CD4-positive, alpha-beta T cell treated with Interferon gamma for 1 hour (primary cell): ENCODE data around the gene TANC1.
"Not testable (repeated sequence)": the region's sequence is repeated elsewhere in the genome, so short reads cannot be mapped to it uniquely, and the experiment has no call there.

Experiments
- DNase-seq: peaks from one replicate; pipeline ENCODE4 v3.0.0-alpha.2; 2020

TANC1 gene

DNA sequence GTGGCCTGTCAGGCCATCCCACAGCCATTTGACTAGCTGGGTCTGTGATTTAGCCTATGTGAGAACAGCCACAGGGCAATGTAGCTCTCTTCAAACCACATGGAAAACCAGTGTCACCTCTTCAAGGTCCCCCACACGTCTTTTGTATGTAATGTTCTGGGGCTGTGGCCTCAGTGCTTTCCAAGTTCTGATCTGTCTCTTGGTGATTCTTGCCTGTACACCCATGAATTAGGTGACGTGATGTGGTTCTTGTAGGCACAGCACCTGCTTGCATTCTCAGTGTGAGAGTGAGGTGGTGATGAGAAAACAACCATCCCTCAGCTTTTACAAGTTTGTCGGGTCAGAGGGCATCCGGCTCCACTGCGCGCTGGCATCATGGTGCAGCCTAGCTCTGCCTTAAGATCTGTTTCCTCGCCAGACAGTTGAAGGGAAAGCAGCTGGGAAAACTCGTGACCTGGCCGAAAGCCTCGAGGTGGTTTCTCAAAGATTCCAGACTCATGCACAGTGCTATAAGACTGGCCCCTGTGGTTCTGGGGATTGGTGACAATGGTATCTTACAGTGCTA is 125.8 kb downstream of the TANC1 start:
- no peak for DNase-seq

DNA sequence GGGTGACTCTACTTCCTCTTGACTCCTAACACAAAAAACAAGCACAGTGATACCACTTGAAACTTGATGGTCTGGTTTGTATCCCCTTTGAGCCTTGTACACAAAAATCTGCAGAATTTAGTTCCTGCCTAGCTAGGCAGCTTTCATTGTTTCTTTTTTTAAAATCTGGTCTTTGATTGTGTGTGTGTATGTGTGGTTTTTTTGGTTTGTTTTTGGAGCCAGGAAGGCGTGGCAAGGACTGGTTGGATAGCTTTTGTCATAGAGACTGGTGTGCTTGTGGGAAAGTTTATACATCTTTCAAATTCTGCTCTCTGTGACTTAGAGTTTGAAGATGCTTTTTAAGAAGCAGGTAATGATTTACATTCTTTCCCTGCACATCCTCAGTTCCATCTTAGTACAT is 127.4 kb downstream of the TANC1 start:
- DNase-seq: no peak

DNA sequence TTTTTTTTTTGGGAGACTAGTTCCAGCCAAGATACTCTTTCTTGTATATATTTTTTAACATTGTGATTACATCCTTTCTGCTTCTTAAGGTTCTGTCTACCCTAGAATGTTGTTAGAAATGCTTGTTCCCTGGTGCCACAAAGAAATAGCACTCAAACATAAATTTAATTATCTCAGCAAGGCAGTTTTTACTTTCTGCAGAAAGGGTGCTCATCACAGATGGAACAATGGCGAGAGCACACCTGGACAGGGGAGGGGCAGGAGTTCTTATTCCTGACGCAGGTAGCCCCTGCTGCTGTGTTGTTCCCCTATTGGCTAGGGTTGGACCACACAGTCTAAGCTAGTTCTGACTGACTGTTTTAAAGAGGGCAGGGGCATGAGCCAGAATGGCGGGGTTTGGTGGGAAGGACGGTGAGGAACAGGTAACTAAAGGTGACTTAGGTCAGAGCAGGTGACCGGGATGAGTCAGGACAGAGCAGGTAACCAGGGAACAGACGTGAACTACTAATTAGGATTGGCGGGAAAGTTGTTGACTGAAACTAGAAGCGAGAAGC is 127.9 kb downstream of the TANC1 start:
- not testable (repeated sequence) for DNase-seq

DNA sequence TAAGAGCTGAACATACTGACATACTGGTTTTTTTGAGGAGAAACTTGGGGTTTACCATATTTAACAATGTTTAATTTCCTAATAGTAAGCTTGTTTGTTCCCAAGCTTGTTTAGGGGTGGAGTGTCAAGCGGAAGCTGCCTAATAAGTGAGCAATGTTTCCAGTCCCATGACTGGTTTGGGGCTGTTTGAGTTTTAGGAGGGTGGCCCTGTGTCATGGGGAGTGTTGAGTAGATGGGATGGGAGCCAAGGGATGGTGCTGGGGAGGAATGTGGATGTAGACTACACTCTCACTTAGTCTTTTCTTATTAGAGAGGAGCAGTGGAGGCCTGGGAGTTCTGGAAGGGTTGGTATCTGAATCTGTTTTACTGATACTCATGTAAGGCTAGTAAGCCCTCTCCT is 128.5 kb downstream of the TANC1 start:
- DNase-seq: no peak

DNA sequence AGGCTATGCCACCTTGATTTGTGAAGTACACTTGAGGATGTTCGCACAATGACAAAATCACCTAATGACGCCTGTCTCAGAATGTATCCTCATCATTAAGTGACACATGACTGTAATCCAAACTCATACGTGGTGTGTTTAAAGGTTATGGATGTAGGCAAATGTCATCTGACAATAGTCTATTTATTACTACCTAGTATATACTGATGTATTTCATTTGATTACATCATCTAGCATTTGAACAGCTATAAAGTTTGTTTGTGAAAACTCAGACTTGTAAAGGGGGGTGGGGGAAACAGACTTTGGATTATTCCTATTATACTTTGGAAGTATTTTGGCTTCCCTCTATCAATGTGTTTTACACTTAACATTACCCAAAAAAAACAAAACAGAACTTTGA is 129.9 kb downstream of the TANC1 start:
- no peak for DNase-seq

DNA sequence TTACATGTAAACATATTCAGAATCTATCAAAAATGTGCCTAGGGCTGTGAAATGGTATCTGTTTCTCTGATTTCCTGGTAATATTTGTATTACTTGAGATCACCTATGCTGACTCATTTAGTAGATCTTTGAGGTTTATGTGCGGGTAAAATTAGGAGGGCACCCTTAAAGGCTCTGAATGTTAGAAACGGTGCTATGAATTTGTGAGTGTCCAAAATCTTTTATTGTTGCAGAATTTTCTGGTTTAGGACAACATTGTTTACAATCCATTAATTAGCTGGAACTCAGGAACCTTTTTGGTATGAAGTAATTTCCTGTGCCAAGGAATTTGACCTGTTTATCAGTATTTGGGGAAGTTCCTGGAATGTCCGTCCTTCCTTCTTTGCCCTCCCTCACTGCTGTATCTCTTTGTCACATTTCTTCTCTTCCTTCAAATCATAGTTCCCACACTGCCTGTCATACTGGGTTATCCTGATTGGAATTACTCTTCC is 130.5 kb downstream of the TANC1 start:
- DNase-seq: no peak

DNA sequence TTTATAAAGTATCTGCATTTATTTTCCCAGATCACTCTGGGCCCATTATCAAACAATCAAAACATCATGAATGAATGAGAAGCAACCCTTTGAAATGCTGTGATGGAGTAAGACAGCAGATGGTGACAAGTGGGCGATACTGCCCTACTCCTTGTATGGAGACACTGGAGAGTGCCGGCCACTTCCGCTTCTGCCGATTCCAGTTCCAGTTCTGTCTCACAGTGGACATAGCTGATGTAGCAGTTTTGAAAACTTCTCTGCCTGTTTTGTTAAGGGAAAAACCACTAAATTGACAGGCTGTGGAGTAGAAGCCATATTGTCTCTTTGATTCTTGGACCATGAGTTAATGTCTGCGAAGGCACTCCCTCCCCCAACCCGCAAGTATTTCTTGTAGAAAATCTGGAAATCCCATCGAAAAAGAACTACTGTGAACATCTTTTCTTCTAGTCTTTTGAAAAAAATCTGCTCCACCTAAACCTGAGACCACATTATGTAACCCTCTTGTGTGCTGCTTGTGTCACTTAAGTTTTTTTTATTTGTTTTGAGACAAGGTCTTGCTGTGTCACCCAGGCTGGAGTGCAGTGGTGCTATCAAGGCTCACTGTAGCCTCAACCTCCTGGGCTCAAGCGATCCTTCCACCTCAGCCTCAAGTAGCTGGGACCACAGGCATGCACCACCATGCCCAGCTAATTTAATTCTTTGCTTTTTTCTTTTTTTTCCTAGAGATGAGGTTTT is 133.5 kb downstream of the TANC1 start:
- no peak for DNase-seq

DNA sequence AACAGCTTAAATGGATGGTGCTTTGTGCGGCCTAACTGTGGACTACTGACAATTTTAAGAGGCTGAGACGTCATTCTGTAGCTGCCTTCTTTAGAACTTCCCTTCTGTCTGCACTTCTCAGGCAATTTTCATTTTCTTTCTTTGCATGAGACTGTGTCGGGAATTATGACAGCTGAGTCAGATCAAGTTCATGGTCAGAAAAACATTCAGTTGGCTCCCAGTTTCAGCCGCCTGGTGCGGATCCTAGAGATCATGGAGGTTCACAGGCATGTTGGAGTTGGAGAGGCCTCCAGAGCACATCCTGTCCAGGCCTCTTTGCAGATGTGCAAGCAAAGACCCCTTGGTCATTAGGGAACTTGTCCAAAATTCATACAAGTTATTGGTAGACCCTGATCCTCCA is 135.0 kb downstream of the TANC1 start:
- no peak for DNase-seq

DNA sequence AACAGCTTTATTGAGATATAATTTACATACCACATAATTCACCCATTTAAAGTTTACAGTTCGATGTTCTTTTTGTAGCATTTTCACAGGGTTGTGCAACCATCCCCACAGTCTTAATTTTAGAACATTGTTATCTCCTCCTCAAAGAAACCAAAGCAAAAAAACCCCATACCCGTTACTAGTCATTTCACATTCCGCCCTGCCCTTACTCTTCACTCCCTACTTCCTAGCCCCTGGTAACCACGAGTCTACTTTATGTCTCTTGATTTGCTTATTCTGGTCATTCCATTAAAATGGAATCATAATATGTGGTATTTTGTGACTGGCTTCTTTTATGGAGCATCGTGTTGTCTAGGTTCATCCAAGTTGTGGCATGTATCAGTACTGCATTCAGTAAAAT is 137.7 kb downstream of the TANC1 start:
- no peak for DNase-seq

DNA sequence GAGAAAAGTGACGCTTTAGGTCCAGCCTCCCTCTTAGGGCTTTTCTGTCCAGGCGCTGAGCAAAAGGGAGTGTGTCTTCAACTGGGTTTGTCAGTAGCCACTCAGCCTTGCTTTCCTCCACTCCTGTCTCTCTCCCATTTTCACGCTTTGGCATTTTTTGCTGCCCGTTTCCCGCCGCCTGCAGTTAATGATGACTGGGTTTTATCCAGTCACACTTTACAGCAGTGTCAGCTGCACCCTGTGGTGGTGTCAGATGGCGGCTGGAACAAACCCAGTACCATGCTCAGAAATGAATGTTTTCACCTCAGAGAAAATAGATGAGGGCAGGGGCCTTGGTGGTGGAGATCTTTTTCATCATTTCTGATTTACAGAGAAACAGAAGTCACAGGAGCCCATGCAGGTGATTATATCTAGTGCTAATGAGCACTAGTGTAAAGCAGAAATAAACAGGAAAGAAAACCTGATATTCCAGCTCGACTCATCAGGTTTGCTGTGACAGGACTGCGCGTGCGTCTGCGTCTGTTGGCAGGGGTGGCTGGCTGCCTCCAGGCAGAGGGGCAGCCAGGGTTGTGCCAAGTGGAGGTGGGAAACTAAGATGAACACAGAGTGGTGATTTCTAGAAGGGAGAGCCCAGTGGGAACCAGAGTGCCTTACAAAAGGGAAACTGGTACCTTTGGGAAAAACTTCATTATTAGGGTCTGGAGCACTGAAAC is 139.9 kb downstream of the TANC1 start:
- no peak for DNase-seq

DNA sequence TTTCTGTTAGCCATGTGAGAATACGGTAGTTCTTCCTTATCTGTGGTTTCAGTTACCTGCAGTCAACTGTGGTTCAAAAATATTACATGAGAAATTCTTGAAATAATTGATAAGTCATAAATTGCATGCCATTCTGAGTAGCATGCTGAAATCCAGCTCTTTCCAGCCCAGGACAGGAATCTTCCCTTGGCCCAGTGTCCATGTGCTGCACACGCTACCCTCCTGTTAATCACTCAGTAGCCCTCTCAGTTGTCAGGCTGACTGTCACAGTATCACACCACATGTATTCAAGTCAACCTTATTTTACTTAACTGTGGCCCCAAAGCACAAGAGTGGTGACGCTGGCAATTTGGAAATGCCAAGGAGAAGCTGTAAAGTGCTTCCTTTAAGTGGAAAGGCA is 141.1 kb downstream of the TANC1 start:
- DNase-seq: no peak

DNA sequence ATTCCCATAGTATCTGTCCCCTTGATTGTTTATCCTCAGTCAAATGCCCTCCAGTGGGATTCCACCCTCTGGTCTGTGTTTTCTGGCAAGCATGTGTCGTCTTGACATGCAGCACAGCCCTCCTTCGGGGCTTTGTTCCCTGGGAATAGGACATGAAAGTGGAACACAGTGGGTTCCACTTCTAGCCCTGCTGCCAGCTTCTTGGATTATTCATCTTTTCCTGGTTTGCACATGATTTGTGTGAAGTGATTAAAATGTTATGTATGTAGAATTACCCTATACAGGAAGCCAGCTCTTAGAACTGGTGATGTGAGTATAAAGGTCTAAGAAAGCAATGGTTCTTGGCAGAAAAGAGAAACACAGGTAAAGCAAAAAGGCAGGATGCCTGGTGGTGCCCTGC is 142.3 kb downstream of the TANC1 start:
- DNase-seq: no peak

DNA sequence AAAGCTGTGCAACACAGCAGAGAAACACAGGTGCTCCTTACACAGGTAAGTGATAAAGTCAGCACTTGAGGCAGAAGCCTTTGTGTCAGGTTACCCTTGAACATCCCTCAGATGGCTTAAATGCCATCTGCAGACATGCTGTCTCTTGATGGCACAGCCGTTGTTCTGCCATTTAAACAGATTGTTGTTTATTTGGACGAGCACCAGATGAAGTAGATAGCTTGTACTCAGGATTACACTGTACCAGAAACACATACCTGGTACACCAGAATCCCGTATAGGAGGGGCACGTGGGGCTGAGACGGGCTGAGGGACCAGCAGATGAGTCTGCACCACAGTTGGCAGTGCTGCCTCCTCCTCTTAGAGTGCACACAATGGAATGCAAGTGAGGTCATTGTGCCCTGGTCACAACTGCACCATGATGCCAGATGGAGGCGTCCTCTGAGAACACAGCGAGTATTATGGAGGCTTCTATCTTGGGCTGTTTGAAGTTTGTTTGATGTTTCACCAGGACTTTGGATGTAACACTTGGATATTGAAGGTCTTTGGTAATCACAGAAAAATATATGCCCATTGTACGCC is 143.0 kb downstream of the TANC1 start:
- no peak for DNase-seq

DNA sequence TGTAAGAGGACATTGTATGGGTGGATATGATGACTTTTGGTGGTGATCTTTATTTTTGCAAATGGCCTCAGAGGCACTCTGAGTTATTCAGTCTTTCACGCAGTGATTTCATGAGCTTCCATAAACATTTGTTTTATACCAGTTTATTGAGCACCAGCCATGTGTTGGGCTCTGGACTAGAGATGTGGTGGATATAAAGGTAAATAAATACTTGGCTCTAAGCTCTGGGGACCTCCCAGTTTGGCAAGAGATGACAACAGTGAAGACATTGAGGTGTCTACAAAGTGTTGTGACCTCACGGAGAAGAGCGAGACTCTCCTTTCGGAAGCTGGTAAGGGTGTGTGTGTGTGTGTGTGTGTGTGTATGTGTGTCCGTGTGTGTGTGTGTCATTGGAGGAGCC is 146.4 kb downstream of the TANC1 start:
- no peak for DNase-seq

DNA sequence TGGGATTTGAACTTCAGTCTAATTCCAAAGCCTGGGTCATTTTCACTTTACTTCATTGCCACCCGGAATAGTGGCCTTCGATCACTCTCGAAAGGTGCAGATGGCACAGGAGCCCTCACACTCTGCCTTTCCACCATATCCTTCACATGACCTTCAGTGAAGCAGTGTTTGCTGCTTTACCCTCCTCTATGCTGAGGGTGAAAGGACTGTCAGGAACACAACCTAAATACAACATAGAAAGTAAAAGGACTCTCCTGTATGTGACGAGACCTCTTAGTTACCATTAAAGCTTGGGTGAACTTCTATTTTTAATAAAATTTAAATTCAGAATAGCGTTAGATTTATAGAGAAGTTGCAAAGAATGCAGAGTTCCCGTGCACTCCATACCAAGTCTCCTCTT is 148.5 kb downstream of the TANC1 start:
- no peak for DNase-seq

DNA sequence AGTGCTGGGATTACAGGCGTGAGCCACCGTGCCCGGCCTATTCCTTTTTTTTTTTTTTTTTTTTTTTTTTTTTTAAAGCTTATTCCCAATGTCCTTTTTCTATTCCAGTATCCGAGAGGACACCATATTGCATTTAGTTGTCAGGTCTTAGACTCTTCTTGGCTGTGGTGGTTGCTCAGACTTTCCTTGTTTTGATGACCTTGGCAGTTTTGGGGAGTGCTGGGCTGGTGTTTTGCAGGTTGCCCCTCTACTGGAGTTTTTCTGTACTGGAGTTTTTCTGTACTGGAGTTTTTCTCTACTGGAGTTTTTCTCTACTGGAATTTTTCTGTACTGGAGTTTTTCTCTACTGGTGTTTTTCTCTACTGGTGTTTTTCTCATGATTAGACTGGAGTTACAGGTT is 149.2 kb downstream of the TANC1 start:
- DNase-seq: no peak

DNA sequence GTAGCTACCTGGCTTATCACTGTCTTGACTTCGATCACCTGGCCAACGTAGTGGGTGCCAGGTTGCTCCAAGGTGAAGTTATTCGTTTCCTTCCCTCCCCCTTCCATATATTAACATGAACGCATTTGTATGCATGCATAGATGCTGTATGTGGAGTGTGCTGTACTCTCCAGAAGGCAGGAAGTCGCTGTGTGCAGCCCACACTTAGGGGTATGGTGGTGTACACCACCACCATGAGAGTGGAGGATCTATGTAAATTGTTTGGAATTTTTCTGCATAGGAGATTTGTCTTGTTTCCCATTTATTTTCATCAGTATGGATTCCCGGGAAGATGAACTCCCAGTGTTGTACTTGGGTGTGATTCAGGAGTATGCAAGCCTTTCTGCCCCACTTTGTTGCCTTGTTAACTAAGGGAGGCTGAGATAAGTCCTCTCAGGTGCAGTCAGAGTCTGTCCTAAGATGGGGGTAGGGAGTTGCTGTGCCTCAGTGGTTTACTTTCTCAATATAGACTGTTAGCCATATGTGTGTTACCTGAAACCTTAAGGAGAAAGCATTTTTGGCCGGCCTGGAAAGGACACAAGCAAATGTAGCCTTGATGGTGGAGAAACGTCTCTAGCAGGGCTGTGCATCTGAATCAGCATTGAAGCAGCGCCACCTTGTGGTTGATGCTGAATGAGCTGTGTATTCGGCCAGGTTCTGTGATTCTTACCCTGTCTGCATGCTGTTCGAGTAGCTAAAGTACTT is 149.8 kb downstream of the TANC1 start:
- DNase-seq: peak; percentile 65

DNA sequence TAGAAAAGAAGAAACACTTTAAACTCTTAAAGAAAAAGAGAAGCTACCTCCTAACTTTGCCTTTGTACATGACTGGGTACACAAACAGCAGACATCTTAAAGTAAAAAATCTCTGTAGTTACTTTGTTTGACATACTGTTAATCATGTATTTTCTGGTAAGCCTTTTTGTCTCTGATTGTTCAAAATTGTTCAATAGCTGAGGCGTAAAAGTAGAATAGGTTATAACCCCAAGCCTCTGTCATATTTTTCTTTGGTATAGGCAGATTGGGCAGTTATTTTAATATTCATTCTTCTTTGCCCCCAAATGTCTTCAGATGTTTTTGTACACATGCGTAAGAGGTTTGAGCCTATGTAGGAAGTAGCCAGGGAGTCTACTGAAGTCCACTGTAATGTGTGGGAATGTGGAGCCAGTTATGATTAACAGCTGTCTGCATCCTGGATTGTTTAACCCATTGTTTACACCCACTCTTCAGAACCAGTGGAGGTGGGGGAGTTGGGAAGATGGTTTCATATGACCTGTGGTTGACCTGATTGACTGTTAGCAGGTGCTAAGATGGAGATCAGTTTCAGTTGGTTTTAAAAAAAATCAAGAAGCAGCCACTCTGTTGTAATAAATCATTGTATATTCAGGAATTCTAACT is 150.5 kb downstream of the TANC1 start:
- no peak for DNase-seq

DNA sequence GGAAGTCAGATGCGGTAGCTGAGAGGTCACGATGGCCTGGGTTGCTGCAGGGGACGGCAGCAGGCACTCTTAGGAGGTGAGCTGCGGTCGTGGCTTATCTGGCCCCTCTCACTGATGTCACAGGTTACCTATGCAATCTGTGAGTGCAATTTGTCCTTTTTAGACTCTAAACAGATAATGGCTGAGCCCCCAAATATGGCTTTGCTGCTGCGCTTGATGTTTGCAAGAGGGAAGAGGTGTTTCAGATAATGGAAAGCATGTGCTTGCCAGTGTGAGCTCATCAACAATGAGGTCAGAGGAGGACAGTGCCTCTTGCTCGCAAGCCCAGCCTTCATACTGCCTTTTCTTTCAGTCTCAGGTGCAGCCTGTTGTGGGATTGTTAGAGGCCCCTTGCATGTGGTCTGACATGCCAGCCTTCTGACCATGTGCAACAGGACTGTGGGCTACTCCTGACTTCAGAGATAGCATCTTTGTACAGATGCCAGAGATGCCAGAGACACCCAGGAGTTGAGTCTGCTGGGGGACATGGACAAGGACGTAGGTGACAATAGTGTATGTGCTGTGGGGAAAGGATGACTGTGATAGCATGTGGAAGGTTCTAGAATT is 151.3 kb downstream of the TANC1 start:
- DNase-seq: no peak

DNA sequence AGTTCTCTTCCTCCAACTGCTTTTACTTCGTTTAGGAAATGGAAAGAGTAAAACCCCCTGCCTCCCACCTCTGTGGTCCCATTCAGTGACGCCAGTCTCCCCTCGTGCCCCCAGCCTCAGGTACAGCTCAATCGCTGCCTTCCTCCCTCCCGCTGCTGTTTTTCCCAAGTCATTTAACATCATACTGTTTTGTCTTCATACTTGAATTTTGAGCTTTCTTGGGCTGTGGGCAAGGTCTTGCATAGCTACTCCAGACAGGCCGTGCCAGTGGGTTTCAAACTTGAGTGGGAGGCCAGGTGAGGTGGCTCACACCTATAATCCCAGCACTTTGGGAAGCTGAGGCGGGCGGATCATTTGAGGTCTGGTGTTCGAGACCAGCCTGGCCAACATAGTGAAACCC is 155.3 kb downstream of the TANC1 start:
- DNase-seq: no peak

DNA sequence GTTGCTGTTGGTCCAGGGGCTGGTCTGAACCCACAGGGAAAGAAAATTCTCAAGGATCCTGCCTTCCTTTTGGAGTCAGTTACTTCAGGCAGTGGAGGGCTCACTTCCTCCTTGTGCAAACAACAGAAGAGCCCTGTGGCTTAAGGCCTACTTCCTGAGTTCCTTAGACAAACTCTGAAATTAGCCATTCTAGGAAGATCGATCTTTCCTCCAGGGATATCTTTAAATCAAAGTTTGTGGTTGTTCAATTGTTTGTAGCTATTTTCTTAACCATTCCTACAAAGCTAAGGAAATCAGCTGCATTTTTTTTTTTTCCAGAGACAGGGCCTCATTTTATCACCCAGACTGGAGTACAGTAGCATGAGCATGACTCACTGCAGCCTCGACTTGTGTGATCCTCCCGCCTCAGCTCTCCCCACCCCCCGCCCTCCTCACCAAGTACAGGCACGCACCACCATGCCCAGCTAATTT is 156.0 kb downstream of the TANC1 start:
- DNase-seq: no peak
